ENCODE data around the gene PIGH. TPM values are rescaled to one million over a fixed set of nuclear protein-coding genes. Genes with fewer than 3 reads are reported as not detected.
"Not testable (repeated sequence)": the region's sequence is repeated elsewhere in the genome, so short reads cannot be mapped to it uniquely, and the experiment has no call there.

PIGH gene
- polyA plus RNA-seq, 1 of the 3 experiments (the other 2 are of a cell fraction): 23.6 TPM

GRCh38 chr14:67547224-67547780, 52.8 kb downstream of the PIGH start:
- POLR2A ChIA-PET: no interaction called here
- 76% methylated on average over 5 of the region's 5 CpGs for WGBS (ENCODE audit: low lambda C conversion rate)

DNA sequence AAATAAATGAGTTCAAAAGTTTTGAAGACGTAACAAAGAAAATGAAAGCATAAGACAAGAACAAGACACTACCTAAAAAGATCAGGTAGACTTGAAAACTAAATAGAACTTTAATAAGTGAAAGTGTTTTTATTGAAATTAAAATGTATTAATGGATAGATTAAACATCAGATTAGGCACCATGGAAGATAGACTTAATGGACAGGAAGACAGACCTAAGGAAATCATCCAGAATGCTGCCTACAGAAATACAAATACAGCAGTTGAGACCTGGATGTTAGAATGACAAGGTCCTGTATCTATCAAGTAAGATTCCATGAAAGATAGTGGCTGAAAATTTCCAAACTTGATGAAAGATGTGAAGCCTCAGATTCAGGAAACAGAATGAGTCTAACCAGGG, 55.5 kb downstream of the PIGH start:
- Histone ChIP-seq H3K9me2 (no peaks in the 10 kb centered on the region), H3K27ac (ENCODE audit: low read depth in 2 of 2, low read length in 1 of 2) (no peak overlapping the region), H3K4me2 (no peak overlapping the region), H2AFZ (ENCODE audit: low read depth) (no peak overlapping the region), H3F3A (replicated peaks; ENCODE audit: insufficient read depth) (no peaks in the 10 kb centered on the region), H3K27me3 (ENCODE audit: insufficient read depth) (0 out of 2 replicates have a peak, but pooled peaks cover 4% of the 10 kb centered on the region), H3K36me3 (replicated peaks in 1 of 2; ENCODE audit: control insufficient read depth in 1 of 2, insufficient read depth in 2 of 2, low read length in 1 of 2) (no peaks in the 10 kb centered on the region), H3K4me1 (ENCODE audit: control insufficient read depth in 1 of 2, insufficient read depth in 2 of 2, low read depth in 1 of 2, low read length in 1 of 2) (no peaks in the 10 kb centered on the region), H3K9me3 (no peaks in the 10 kb centered on the region), H3K9ac (no peak overlapping the region), H3K4me3 (ENCODE audit: low read depth in 2 of 2, low read length in 1 of 2) (no peak overlapping the region), H3K79me2 (ENCODE audit: insufficient read depth) (no peaks in the 10 kb centered on the region), H4K20me1 (ENCODE audit: insufficient read depth) (no peaks in the 10 kb centered on the region)
- 88% methylated on average over 1 of the region's 1 CpG for WGBS (ENCODE audit: low lambda C conversion rate)
- ChIA-PET POLR2A (no interaction called here), CTCF (interaction anchor here (0.7 to 2.0 kb wide), 3 partner anchors 11 to 27 kb away, joined by 3 to 10 read pairs (median 7); no protein-coding TSS in a partner anchor)
- DNase-seq: no peak
- TF ChIP-seq TCF12 (IDR thresholded peaks at IDR 0.05) (no peak), FOXJ3 (CRISPR knock-in tag; IDR thresholded peaks at IDR 0.05) (no peak)

More at GRCh38 chr14:67547224-67547780, 52.8 kb downstream of the PIGH start:
- Histone ChIP-seq H3K27ac (ENCODE audit: low read depth in 2 of 2, low read length in 1 of 2) (no peak overlapping the region), H3K79me2 (ENCODE audit: insufficient read depth) (no peaks in the 10 kb centered on the region), H2AFZ (ENCODE audit: low read depth) (no peak overlapping the region), H3F3A (replicated peaks; ENCODE audit: insufficient read depth) (no peaks in the 10 kb centered on the region), H3K9ac (no peak overlapping the region), H3K27me3 (ENCODE audit: insufficient read depth) (no peaks in the 10 kb centered on the region), H3K36me3 (replicated peaks in 1 of 2; ENCODE audit: control insufficient read depth in 1 of 2, insufficient read depth in 2 of 2, low read length in 1 of 2) (no peaks in the 10 kb centered on the region), H3K9me3 (no peaks in the 10 kb centered on the region), H3K4me2 (no peak overlapping the region), H3K4me1 (ENCODE audit: control insufficient read depth in 1 of 2, insufficient read depth in 2 of 2, low read depth in 1 of 2, low read length in 1 of 2) (no peaks in the 10 kb centered on the region), H4K20me1 (ENCODE audit: insufficient read depth) (no peaks in the 10 kb centered on the region), H3K4me3 (ENCODE audit: low read depth in 2 of 2, low read length in 1 of 2) (no peak overlapping the region), H3K9me2 (no peaks in the 10 kb centered on the region)
- TF ChIP-seq SIN3A (IDR thresholded peaks at IDR 0.05; ENCODE audit: borderline replicate concordance, low read depth, low read length): no peak
- CTCF ChIA-PET: interaction anchor here (1.5 to 3.2 kb wide), 2 partner anchors 21 to 120 kb away, joined by 7 to 11 read pairs; no protein-coding TSS in a partner anchor
- no peak for DNase-seq

GRCh38 chr14:67542620-67543019, 57.4 kb downstream of the PIGH start:
- DNase-seq; POLR2A ChIA-PET; H3K4me3 ChIP-seq (ENCODE audit: low read depth in 2 of 2, low read length in 1 of 2); H3F3A ChIP-seq (replicated peaks; ENCODE audit: insufficient read depth); H3K27ac ChIP-seq (ENCODE audit: low read depth in 2 of 2, low read length in 1 of 2); H2AFZ ChIP-seq (ENCODE audit: low read depth); H3K4me2 ChIP-seq; H3K27me3 ChIP-seq (ENCODE audit: insufficient read depth); H3K4me1 ChIP-seq (ENCODE audit: control insufficient read depth in 1 of 2, insufficient read depth in 2 of 2, low read depth in 1 of 2, low read length in 1 of 2); H4K20me1 ChIP-seq (ENCODE audit: insufficient read depth); H3K9me2 ChIP-seq; H3K9ac ChIP-seq; H3K9me3 ChIP-seq; H3K36me3 ChIP-seq (replicated peaks in 1 of 2; ENCODE audit: control insufficient read depth in 1 of 2, insufficient read depth in 2 of 2, low read length in 1 of 2); H3K79me2 ChIP-seq (ENCODE audit: insufficient read depth): not testable (repeated sequence)
- WGBS (ENCODE audit: low lambda C conversion rate): 90% methylated on average over 12 of the region's 13 CpGs
- CTCF ChIA-PET: interaction anchor here (1.1 to 3.4 kb wide), 5 partner anchors 16 to 162 kb away, joined by 5 to 22 read pairs (median 6); no protein-coding TSS in a partner anchor
